ENCODE results near the gene RHOXF2. TPM values are rescaled to one million over a fixed set of nuclear protein-coding genes. Genes with fewer than 3 reads are reported as not detected.
"Not testable (repeated sequence)": the region's sequence is repeated elsewhere in the genome, so short reads cannot be mapped to it uniquely, and the experiment has no call there.

RHOXF2 gene
- total RNA-seq, 1 donor from 2014 or later: not detected

GRCh38 chrX:120144178-120144844 lies 14.1 kb upstream of the RHOXF2 start:
- no peak overlapping the region for H3K4me3 Mint-ChIP-seq (ENCODE audit: low read depth)
- H3K27me3 Mint-ChIP-seq: no peaks in the 10 kb centered on the region
- no peak for DNase-seq (ENCODE audit: low spot score, unreplicated experiment)
- H3K9me3 Mint-ChIP-seq (ENCODE audit: low read depth): peaks cover 60% of the 10 kb centered on the region
- no peaks in the 10 kb centered on the region for H3K4me1 Mint-ChIP-seq (ENCODE audit: low read depth)
- no peak overlapping the region for H3K27ac Mint-ChIP-seq
- TF ChIP-seq CTCF (IDR thresholded peaks at IDR 0.05; ENCODE audit: unreplicated experiment): no peak
- H3K36me3 Mint-ChIP-seq (ENCODE audit: insufficient read depth): peaks cover 15% of the 10 kb centered on the region

DNA sequence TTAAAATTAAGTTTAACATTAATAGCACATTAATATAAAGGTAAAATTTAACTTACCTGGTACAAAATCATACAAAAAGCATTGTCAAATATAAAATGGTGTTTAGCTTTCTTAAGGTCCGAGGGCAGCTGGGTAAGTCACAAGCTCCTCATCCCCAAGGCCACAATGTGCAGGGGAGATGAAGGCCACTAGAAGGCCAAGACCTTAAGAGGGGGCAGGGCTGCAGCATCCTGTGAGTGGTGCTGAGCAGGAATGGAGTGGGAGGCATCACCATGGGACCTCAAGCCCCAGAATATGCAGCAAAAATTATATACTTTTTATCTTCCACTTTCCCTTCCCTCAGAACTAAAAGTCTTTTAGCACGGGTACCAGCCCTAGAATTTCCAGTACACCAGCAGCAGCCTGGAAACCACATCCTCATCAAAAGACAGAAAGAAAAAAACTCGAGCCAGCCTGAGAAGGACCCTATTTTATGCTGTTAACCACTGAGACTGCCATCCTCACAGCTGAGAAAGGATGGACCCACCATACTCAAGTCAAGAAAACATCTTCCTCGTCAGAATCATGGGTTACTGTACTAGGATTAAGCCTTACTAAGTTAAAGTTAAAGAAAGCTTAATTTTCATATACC lies 13.0 kb upstream of the RHOXF2 start:
- peaks cover 59% of the 10 kb centered on the region for H3K9me3 Mint-ChIP-seq (ENCODE audit: low read depth)
- H3K4me3 Mint-ChIP-seq (ENCODE audit: low read depth): no peak overlapping the region
- no peaks in the 10 kb centered on the region for H3K27me3 Mint-ChIP-seq
- no peak for DNase-seq (ENCODE audit: low spot score, unreplicated experiment)
- H3K36me3 Mint-ChIP-seq (ENCODE audit: insufficient read depth): peaks cover 15% of the 10 kb centered on the region
- H3K4me1 Mint-ChIP-seq (ENCODE audit: low read depth): no peaks in the 10 kb centered on the region
- no peak overlapping the region for H3K27ac Mint-ChIP-seq
- no peak for TF ChIP-seq CTCF (IDR thresholded peaks at IDR 0.05; ENCODE audit: unreplicated experiment)

- peaks cover 55% of the 10 kb centered on the region for H3K9me3 Mint-ChIP-seq (ENCODE audit: low read depth)
- DNase-seq (ENCODE audit: low spot score, unreplicated experiment); H3K4me3 Mint-ChIP-seq (ENCODE audit: low read depth); H3K27ac Mint-ChIP-seq; H3K27me3 Mint-ChIP-seq; H3K4me1 Mint-ChIP-seq (ENCODE audit: low read depth): not testable (repeated sequence)
- peaks cover 15% of the 10 kb centered on the region for H3K36me3 Mint-ChIP-seq (ENCODE audit: insufficient read depth)
Measured at GRCh38 chrX:120146323-120146722, 12.1 kb upstream of the RHOXF2 start.

- Mint-ChIP-seq H3K4me1 (ENCODE audit: low read depth) (no peaks in the 10 kb centered on the region), H3K36me3 (ENCODE audit: insufficient read depth) (peaks cover 14% of the 10 kb centered on the region), H3K9me3 (ENCODE audit: low read depth) (peaks cover 48% of the 10 kb centered on the region), H3K4me3 (ENCODE audit: low read depth) (no peak overlapping the region), H3K27me3 (no peaks in the 10 kb centered on the region), H3K27ac (no peak overlapping the region)
- TF ChIP-seq CTCF (IDR thresholded peaks at IDR 0.05; ENCODE audit: unreplicated experiment): no peak
- no peak for DNase-seq (ENCODE audit: low spot score, unreplicated experiment)
Measured at GRCh38 chrX:120147537-120147936, 10.9 kb upstream of the RHOXF2 start.

- DNase-seq (ENCODE audit: low spot score, unreplicated experiment); H3K27me3 Mint-ChIP-seq; H3K27ac Mint-ChIP-seq; H3K4me3 Mint-ChIP-seq (ENCODE audit: low read depth); H3K4me1 Mint-ChIP-seq (ENCODE audit: low read depth): not testable (repeated sequence)
- Mint-ChIP-seq H3K36me3 (ENCODE audit: insufficient read depth) (peaks cover 12% of the 10 kb centered on the region), H3K9me3 (ENCODE audit: low read depth) (peaks cover 31% of the 10 kb centered on the region)
Measured at GRCh38 chrX:120150109-120150744, 8.2 kb upstream of the RHOXF2 start.

- H3K27me3 Mint-ChIP-seq; H3K36me3 Mint-ChIP-seq (ENCODE audit: insufficient read depth); DNase-seq (ENCODE audit: low spot score, unreplicated experiment); H3K9me3 Mint-ChIP-seq (ENCODE audit: low read depth); H3K4me3 Mint-ChIP-seq (ENCODE audit: low read depth); H3K27ac Mint-ChIP-seq; H3K4me1 Mint-ChIP-seq (ENCODE audit: low read depth): not testable (repeated sequence)
Measured at GRCh38 chrX:120159086-120159485, 673 bp downstream of the RHOXF2 start.

DNA sequence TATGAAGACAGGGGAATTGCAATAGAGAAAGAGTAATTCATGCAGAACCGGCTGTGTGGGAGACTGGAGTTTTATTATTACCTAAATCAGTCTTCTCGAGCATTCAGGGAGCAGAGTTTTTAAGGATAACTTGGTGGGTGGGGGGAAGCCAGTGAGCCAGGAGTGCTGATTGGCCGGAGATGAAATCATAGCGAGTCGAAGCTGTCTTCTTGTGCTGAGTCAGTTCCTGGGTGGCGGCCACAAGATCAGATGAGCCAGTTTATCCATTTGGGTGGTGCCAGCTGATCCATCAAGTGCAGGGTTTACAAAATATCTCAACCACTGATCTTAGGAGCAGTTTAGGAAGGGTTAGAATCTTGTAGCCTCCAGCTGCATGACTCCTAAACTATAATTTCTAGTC lies 34.8 kb downstream of the RHOXF2 start:
- not testable (repeated sequence) for DNase-seq (ENCODE audit: low spot score, unreplicated experiment); H3K27me3 Mint-ChIP-seq; H3K27ac Mint-ChIP-seq; H3K4me1 Mint-ChIP-seq (ENCODE audit: low read depth); H3K4me3 Mint-ChIP-seq (ENCODE audit: low read depth); H3K36me3 Mint-ChIP-seq (ENCODE audit: insufficient read depth); H3K9me3 Mint-ChIP-seq (ENCODE audit: low read depth)

DNA sequence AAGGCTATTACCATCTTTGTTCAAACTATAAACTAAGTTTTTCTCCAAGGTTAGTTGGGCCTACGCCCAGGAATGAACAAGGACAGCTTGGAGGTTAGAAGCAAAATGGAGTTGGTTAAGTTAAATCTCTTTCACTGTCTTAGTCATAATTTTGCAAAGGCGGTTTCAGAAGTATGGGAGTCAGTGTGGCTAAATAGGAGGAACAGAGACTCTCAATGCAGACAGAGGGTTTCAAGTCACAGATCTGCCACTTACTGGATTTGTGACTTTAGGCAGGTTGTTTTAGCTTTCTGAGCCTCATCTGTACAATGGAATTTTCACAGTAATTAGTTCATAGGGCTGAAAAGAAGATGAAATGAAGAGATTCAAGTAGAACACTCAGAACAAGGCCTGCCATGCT lies 35.3 kb downstream of the RHOXF2 start:
- H3K4me3 Mint-ChIP-seq (ENCODE audit: low read depth); H3K27ac Mint-ChIP-seq; DNase-seq (ENCODE audit: low spot score, unreplicated experiment); H3K9me3 Mint-ChIP-seq (ENCODE audit: low read depth); H3K27me3 Mint-ChIP-seq; H3K36me3 Mint-ChIP-seq (ENCODE audit: insufficient read depth); H3K4me1 Mint-ChIP-seq (ENCODE audit: low read depth): not testable (repeated sequence)

DNA sequence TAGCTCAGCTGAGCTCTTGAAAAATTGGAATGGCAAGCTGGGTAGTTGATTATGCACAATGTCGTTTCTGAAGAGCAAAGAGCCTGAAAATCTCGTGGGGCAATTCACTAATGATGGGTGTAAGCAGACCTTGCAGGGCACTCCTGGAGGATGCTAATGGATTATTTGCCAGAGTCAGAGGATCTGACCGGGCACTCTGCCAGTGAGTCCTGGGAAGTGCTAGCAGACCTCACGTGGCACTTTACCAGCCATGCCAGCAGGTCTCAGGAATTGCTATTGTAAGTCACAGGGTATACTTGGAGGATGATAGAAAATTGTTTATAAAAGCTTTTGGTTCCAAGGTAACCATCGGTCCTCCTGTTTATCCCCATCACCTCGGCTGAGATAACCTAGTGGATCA lies 37.4 kb downstream of the RHOXF2 start:
- not testable (repeated sequence) for H3K36me3 Mint-ChIP-seq (ENCODE audit: insufficient read depth); H3K27me3 Mint-ChIP-seq; H3K4me1 Mint-ChIP-seq (ENCODE audit: low read depth); H3K4me3 Mint-ChIP-seq (ENCODE audit: low read depth); DNase-seq (ENCODE audit: low spot score, unreplicated experiment); H3K27ac Mint-ChIP-seq
- peaks cover 12% of the 10 kb centered on the region for H3K9me3 Mint-ChIP-seq (ENCODE audit: low read depth)

GRCh38 chrX:120196626-120197283 lies 38.3 kb downstream of the RHOXF2 start:
- not testable (repeated sequence) for H3K36me3 Mint-ChIP-seq (ENCODE audit: insufficient read depth); H3K27me3 Mint-ChIP-seq

More at GRCh38 chrX:120196626-120197283, 38.3 kb downstream of the RHOXF2 start:
- peaks cover 12% of the 10 kb centered on the region for H3K9me3 Mint-ChIP-seq (ENCODE audit: low read depth)
- not testable (repeated sequence) for H3K4me1 Mint-ChIP-seq (ENCODE audit: low read depth); H3K27ac Mint-ChIP-seq; DNase-seq (ENCODE audit: low spot score, unreplicated experiment); H3K4me3 Mint-ChIP-seq (ENCODE audit: low read depth)
